Measurements from ENCODE around the gene NTF3.

GRCh38 chr12:5416571-5416970 is 15.3 kb upstream of the NTF3 start:
- no peak for TF ChIP-seq CTCF (IDR thresholded peaks at IDR 0.05)
- no peak for TF ChIP-seq GABPA (IDR thresholded peaks at IDR 0.05; ENCODE audit: low read depth)
- TF ChIP-seq EP300 (IDR thresholded peaks at IDR 0.05; ENCODE audit: borderline replicate concordance in 1 of 2, low read depth in 1 of 2, low read length in 1 of 2) = no peak
- TF ChIP-seq POLR2AphosphoS5 (IDR thresholded peaks at IDR 0.05; ENCODE audit: low read depth, low read length) = no peak
- no peak for TF ChIP-seq FOSL2 (IDR thresholded peaks at IDR 0.05; ENCODE audit: borderline replicate concordance, low read depth)
- no peak for TF ChIP-seq RFX5 (IDR thresholded peaks at IDR 0.05; ENCODE audit: low read length)
- TF ChIP-seq CHD2 (IDR thresholded peaks at IDR 0.05; ENCODE audit: low read length, partially characterized antibody) = no peak
- no peak for TF ChIP-seq REST (IDR thresholded peaks at IDR 0.05; ENCODE audit: low read depth, low read length)
- TF ChIP-seq SIN3A (IDR thresholded peaks at IDR 0.05; ENCODE audit: borderline replicate concordance, low read depth, low read length) = no peak
- TF ChIP-seq JUND (IDR thresholded peaks at IDR 0.05) = no peak
- no peak for TF ChIP-seq TAF1 (IDR thresholded peaks at IDR 0.05; ENCODE audit: borderline replicate concordance, low read depth, low read length)
- TF ChIP-seq RCOR1 (IDR thresholded peaks at IDR 0.05; ENCODE audit: low read length) = no peak
- no peak for TF ChIP-seq USF2 (IDR thresholded peaks at IDR 0.05; ENCODE audit: borderline replicate concordance, low read depth, low read length)
